AG04449 (cell line): ENCODE data around the gene MEF2C.

Experiments
- CTCF ChIA-PET: fragments of 350-600 bp; formaldehyde crosslinking; extraction: SDS; loops from one replicate; lab custom pipeline; 2021; ENCODE audit warnings: antibody characterized with exemption; lab: Yijun Ruan, JAX
- POLR2A ChIA-PET: fragments of 400-600, 350-600 bp; formaldehyde crosslinking; extraction: SDS; loops from one replicate; lab custom pipeline; 2020; ENCODE audit warnings: antibody characterized with exemption, inconsistent platforms; lab: Yijun Ruan, JAX
- DNase-seq: peaks from one replicate; pipeline ENCODE4 v3.0.0-alpha.2; 2010; ENCODE audit warnings: low read depth, low spot score
- H3K4me3 ChIP-seq: 2 replicates; pipeline ENCODE4 v1.5.1; 2011; ENCODE audit warnings: low read depth, mild to moderate bottlenecking, control low read depth, low read length
- TF ChIP-seq, protein P1 (sequence below): IDR thresholded peaks from one replicate; pipeline ENCODE4 v1.5.1; 2011; ENCODE audit warnings: mild to moderate bottlenecking, moderate library complexity, low read length, control low read depth, inconsistent platforms; ENCODE audit not compliant: insufficient read depth; ENCODE audit errors: missing control alignments

Gene MEF2C

DNA sequence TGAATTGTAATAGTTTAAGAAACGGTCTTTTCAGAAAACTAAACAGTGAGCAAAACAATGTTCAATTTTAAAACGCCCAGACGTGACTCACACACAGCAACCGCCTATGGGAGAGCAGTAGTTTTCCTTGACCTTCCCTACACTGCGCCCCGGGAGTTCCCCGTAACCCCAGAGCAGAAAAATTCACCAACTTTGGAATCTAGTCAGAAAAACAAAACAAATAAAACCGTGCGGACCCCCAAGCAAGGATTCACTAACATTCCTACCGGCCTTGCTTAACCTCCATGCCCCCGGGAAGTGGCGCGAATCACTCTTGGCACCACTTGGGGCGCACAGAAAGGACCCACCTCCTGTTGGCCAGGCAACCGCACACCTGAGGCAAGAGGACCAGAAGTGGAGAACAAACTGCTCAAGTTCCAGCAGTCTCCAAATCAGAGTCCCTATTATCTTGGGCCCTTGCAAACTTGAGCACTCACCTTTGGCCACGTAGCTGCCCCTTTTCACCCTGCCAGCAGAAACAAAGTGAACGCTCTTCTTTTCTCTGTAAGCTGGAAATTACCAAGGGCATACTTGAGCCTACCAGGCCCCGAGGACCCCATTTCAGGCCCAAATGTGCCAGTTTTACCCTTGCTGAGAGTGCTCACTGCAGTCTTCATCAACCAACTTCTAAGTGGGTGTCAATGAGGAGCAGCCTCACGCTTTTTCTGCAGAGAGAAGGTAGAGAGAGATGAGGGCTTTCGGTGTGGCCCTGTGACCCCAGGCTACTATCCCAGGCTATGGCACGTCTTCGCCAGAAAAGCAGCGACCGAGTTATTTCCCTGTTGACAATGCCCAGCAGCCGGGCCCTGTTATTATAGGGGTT is 189.7 kb downstream of the MEF2C start:
- CTCF ChIA-PET, result interaction anchor here (4.1 to 7.9 kb wide), 4 partner anchors 9 to 913 kb away, joined by 14 to 125 read pairs (median 54); no protein-coding TSS in a partner anchor
- DNase-seq, result no peak
- POLR2A ChIA-PET, result no interaction called here
- TF ChIP-seq, protein P1, sequence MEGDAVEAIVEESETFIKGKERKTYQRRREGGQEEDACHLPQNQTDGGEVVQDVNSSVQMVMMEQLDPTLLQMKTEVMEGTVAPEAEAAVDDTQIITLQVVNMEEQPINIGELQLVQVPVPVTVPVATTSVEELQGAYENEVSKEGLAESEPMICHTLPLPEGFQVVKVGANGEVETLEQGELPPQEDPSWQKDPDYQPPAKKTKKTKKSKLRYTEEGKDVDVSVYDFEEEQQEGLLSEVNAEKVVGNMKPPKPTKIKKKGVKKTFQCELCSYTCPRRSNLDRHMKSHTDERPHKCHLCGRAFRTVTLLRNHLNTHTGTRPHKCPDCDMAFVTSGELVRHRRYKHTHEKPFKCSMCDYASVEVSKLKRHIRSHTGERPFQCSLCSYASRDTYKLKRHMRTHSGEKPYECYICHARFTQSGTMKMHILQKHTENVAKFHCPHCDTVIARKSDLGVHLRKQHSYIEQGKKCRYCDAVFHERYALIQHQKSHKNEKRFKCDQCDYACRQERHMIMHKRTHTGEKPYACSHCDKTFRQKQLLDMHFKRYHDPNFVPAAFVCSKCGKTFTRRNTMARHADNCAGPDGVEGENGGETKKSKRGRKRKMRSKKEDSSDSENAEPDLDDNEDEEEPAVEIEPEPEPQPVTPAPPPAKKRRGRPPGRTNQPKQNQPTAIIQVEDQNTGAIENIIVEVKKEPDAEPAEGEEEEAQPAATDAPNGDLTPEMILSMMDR, result no peak
- no peak overlapping the region for H3K4me3 ChIP-seq

DNA sequence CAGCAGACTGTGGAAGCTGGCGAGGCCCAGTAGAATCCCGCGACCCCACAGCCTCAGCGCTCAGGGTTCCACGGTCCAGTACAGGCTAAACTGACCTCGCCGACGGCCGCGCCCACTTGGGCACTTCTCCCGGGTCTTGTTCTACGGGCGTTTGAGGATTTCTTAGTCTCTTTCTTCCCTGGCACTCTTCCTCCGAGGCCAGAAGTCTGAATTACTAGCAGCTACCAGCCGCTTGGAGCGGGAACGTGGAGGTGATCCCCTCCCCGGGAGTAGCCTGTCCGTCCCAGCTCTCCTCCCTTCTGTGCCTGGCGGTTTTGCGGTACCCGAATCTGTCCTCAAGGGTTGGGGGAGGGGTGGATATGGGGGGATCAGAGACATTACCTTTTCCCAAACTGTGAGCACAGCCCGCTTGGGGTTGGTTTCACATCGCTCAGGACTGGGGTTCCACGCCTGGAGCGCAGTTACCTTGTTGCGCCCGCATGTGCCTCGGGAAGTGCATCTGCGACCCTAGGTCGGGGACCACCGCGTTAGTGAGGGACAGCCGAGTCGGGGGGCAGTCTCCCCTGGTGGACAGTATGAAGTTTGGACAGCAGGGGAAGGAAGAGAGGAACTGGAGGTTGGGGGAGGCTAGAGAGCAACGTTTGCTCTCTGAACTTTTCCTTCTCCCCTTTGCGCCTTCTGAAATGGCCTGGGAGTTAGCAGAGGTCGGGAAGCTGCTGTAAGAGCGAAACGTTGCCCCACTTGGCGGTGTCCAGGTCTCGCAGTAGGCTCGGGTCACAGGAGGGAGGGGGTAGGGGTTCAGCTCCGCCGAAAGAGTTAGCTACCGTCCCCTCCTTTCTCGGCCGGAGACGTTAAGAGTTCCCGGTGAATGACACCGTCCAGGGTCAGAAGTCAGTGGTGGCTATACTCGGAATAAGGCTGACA is 190.8 kb downstream of the MEF2C start:
- ChIA-PET POLR2A (interaction anchor here (0.7 kb wide), 1 partner anchor 911 kb away, joined by 5 read pairs; no protein-coding TSS in a partner anchor), CTCF (interaction anchor here (0.6 to 7.9 kb wide), 11 partner anchors 10 to 939 kb away, joined by 3 to 125 read pairs (median 9); no protein-coding TSS in a partner anchor)
- H3K4me3 ChIP-seq, result no peak overlapping the region; the same call in 1 of the 2 replicates
- no peak for DNase-seq
- TF ChIP-seq, protein P1, result no peak

DNA sequence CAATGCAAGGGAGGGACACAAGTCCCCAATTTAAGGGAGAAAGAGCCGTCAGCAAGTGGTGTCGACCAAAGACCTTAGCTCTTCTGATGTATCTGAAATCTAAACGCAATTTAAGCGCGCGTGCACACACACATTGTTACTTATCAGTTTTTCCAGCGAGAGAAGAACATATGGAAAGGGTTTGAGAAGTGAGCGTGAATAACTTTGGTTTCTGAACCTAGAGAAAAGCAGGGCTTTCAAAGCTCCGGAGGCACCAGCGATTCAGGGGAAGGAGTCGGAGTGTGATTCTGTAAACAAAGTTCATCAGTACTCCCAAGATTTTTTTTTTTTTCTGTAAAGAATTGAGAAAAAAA is 191.8 kb downstream of the MEF2C start:
- POLR2A ChIA-PET, result interaction anchor here (0.7 kb wide), 1 partner anchor 910 kb away, joined by 5 read pairs; no protein-coding TSS in a partner anchor

GRCh38 chr5:88690409-88691229 is 192.4 kb downstream of the MEF2C start:
- TF ChIP-seq, protein P1, result peak; percentile 93
- POLR2A ChIA-PET, result no interaction called here
- CTCF ChIA-PET, result interaction anchor here (0.6 to 7.9 kb wide), 36 partner anchors 8 to 1810 kb away, joined by 3 to 125 read pairs (median 4); no protein-coding TSS in a partner anchor
- peak overlapping the region; percentile 40 for H3K4me3 ChIP-seq
- no peak for DNase-seq

More for the DNA sequence above, 191.8 kb downstream of the MEF2C start:
- peak overlapping the region; percentile 36 for H3K4me3 ChIP-seq
- CTCF ChIA-PET, result interaction anchor here (0.7 to 7.9 kb wide), 30 partner anchors 9 to 1574 kb away, joined by 3 to 125 read pairs (median 4); no protein-coding TSS in a partner anchor
- TF ChIP-seq, protein P1, result no peak
- no peak for DNase-seq

- TF ChIP-seq, protein P1, result no peak
- ChIA-PET POLR2A (no interaction called here), CTCF (interaction anchor here (0.8 to 7.9 kb wide), 22 partner anchors 8 to 1810 kb away, joined by 3 to 125 read pairs (median 5); no protein-coding TSS in a partner anchor)
- H3K4me3 ChIP-seq, result no peak overlapping the region
- no peak for DNase-seq
Observed at GRCh38 chr5:88689668-88690408, 193.1 kb downstream of the MEF2C start.
